ENCODE measurements around the gene MELK.

GRCh38 chr9:36659500-36659899 is 86.8 kb downstream of the MELK start:
- TF ChIP-seq CTCF (IDR thresholded peaks at IDR 0.05 in 2 of 3, conservative IDR thresholded peaks at IDR 0.05 in 1 of 3; ENCODE audit: control insufficient read depth in 2 of 3, extremely low read depth in 1 of 3, insufficient read depth in 1 of 3, low read depth in 3 of 3, low read length in 3 of 3) = no peak
- no peak for TF ChIP-seq GATAD2B (conservative IDR thresholded peaks at IDR 0.05; ENCODE audit: low read depth)
- TF ChIP-seq E2F4 (IDR thresholded peaks at IDR 0.05; ENCODE audit: low read depth, low read length) = no peak
- TF ChIP-seq EZH2 (IDR thresholded peaks at IDR 0.05; ENCODE audit: borderline replicate concordance, control insufficient read depth, low read depth, low read length) = no peak
- no peak for TF ChIP-seq TCF12 (IDR thresholded peaks at IDR 0.05; ENCODE audit: low read depth, low read length)
- no peak for TF ChIP-seq RELA (IDR thresholded peaks at IDR 0.05; ENCODE audit: borderline replicate concordance, partially characterized antibody)
- TF ChIP-seq SIX5 (IDR thresholded peaks at IDR 0.05; ENCODE audit: low read depth, low read length, severe bottlenecking) = no peak
- no peak for TF ChIP-seq NR2C2 (IDR thresholded peaks at IDR 0.05; ENCODE audit: borderline replicate concordance, control insufficient read depth, insufficient read length, low read depth)
- TF ChIP-seq SIN3A (IDR thresholded peaks at IDR 0.05; ENCODE audit: low read depth, low read length) = no peak
- no peak for TF ChIP-seq PRDM15 (CRISPR knock-in tag; IDR thresholded peaks at IDR 0.05)
- TF ChIP-seq POLR2AphosphoS2 (IDR thresholded peaks at IDR 0.05; ENCODE audit: low read depth, low read length) = no peak

All from GM12878 (cell line).